GM20000 (cell line): Measurements from ENCODE around the gene SPINT2.
"Not testable (repeated sequence)": the region's sequence is repeated elsewhere in the genome, so short reads cannot be mapped to it uniquely, and the experiment has no call there.

Source experiments
- DNase-seq: peaks from one replicate; pipeline ENCODE4 v3.0.0; 2012; ENCODE audit warnings: low spot score
- TF ChIP-seq, protein P1 (sequence below): IDR thresholded peaks from 2 replicates; pipeline ENCODE4 v1.5.1; 2012; ENCODE audit warnings: mild to moderate bottlenecking, control low read depth; ENCODE audit errors: extremely low read depth, missing control alignments

Gene SPINT2

GRCh38 chr19:38223119-38223523 is 41.3 kb upstream of the SPINT2 start:
- TF ChIP-seq, protein P1, sequence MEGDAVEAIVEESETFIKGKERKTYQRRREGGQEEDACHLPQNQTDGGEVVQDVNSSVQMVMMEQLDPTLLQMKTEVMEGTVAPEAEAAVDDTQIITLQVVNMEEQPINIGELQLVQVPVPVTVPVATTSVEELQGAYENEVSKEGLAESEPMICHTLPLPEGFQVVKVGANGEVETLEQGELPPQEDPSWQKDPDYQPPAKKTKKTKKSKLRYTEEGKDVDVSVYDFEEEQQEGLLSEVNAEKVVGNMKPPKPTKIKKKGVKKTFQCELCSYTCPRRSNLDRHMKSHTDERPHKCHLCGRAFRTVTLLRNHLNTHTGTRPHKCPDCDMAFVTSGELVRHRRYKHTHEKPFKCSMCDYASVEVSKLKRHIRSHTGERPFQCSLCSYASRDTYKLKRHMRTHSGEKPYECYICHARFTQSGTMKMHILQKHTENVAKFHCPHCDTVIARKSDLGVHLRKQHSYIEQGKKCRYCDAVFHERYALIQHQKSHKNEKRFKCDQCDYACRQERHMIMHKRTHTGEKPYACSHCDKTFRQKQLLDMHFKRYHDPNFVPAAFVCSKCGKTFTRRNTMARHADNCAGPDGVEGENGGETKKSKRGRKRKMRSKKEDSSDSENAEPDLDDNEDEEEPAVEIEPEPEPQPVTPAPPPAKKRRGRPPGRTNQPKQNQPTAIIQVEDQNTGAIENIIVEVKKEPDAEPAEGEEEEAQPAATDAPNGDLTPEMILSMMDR, result no peak
- DNase-seq, result no peak

- no peak for DNase-seq
Measured at GRCh38 chr19:38223617-38224013, 40.8 kb upstream of the SPINT2 start.

DNA sequence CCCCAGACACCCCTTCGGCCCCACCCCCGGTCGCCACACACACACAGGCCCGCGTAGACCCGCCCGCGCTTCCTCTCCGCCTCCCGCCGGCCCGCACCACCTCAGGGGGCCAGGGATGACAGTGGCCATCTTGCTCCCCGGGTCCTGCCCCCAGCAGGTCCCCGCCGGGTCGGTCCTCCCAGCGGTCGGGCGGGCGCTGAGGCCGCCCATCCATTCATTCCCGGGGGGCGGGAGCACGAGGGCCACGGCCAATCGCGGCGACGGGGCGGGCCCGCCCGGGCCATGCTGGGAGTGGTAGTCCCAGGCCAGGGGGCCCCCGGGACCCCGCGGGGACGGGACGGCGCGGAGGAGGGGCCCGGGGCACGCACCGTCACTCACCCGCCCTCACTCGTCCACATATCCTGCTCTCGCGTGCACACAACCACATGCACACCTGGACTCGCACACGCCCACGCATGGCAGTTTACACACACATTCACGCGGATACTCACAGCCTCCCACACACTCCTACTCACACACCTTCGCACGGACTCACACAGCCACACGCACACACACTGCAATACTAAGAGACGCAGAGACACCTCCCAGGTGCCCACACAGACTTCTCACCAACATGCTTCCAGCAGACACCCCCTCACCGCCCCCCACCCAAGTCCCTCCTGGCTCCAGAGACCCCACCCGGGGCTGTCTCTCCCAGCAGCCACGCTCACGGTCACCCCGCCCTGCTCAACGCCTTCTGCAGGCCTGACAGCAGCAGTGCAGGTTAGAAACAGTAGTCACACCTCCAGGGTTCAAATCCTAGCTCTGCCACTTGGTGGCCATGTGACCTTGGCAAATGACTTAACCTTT is 40.1 kb upstream of the SPINT2 start, which contains the start of gene DPF1:
Gene DPF1, minus strand, starts transcription at position 209 of the 849 bp plus-strand sequence. Its CDS starts 80 bp downstream, at position 129.
- TF ChIP-seq, protein P1, result no peak
- peak; percentile 97 for DNase-seq

More at GRCh38 chr19:38223617-38224013, 40.8 kb upstream of the SPINT2 start:
- TF ChIP-seq, protein P1, result no peak

DNA sequence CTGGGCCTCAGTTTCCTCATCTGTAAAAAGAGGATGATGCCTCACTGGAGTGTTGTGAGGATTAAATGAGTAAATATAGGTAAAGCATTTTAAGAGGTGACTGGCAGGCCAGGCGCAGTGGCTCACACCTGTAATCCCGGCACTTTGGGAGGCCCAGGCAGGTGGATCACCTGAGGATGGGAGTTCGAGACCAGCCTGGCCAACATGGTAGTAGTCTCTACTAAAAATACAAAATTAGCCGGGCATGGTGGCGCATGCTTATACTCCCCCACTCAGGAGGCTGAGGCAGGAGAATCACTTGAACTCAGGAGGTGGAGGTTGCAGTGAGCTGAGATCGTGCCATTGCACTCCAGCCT is 39.5 kb upstream of the SPINT2 start:
- not testable (repeated sequence) for DNase-seq

GRCh38 chr19:38227287-38228004 is 36.9 kb upstream of the SPINT2 start:
- TF ChIP-seq, protein P1, result no peak
- no peak for DNase-seq

GRCh38 chr19:38228005-38228377 is 36.4 kb upstream of the SPINT2 start:
- DNase-seq, result no peak
- TF ChIP-seq, protein P1, result no peak

- TF ChIP-seq, protein P1, result no peak
- DNase-seq, result no peak
Measured at GRCh38 chr19:38228491-38229439, 35.6 kb upstream of the SPINT2 start.
